ENCODE results near the gene SUN3.

GRCh38 chr7:47943676-47944474, 85.0 kb downstream of the SUN3 start:
- TF ChIP-seq EZH2 (IDR thresholded peaks at IDR 0.05; ENCODE audit: insufficient read depth, poor library complexity, severe bottlenecking) (no peak), EZH2phosphoT487 (IDR thresholded peaks at IDR 0.05; ENCODE audit: insufficient read depth, low read depth) (no peak)
